Measurements from ENCODE around the gene FBXO30.
A peak's percentile ranks its signal among the peaks of the same experiment; 100 is the strongest.

The FBXO30 gene, protein sequence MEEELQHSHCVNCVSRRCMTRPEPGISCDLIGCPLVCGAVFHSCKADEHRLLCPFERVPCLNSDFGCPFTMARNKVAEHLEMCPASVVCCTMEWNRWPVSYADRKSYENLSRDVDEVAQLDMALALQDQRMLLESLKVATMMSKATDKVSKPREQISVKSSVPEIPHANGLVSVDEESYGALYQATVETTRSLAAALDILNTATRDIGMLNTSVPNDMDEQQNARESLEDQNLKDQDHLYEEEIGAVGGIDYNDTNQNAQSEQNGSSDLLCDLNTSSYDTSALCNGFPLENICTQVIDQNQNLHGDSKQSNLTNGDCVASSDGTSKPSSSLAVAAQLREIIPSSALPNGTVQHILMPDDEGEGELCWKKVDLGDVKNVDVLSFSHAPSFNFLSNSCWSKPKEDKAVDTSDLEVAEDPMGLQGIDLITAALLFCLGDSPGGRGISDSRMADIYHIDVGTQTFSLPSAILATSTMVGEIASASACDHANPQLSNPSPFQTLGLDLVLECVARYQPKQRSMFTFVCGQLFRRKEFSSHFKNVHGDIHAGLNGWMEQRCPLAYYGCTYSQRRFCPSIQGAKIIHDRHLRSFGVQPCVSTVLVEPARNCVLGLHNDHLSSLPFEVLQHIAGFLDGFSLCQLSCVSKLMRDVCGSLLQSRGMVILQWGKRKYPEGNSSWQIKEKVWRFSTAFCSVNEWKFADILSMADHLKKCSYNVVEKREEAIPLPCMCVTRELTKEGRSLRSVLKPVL

DNA sequence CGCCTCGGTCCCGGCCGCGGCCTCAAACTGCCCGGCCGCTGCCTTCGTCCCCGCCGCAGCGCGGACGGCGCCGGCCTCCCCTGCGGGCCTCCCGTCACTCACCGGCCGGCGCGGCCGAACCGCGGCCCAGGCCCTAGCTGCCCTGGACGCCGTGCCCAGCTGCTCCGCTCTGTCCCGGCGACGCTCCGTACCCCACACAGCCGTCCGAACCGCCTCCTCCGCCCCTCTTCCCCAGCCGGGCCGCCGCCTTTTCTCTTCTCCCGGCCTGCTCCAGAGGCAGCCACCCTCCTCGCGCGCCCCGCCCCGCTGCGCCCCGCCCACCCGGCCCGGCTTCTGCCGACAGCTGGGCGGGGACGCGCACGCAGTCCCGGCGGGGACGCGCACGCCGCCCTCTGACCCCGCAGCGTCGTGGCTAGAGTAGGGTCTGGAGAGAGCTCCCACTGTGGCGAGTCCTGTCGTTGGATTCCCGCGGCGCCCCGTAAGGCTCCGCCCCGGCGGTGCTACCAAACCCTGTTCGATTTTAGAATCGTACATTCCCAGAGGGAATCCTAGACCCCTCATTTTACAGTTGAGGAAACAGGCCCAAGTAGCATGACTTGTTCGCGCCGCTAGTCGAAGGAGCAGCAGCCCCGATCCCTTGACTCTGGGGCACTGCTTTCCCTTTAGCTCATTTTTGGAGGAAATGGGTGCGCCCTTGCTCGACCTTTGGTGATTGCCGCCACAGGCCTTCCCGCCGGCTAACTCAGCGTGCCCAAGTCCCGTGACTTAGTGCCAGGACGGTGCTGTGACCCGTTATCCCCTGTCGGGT, at the start of gene FBXO30:
Gene FBXO30 (minus strand): TSS at position 295 of the 808 bp plus-strand sequence. CDS start 8,390 bp downstream, outside the sequence.
- FAIRE-seq (peak; percentile 79), DNase-seq (ENCODE audit: insufficient read length, low spot score) (peak; percentile 70)

DNA sequence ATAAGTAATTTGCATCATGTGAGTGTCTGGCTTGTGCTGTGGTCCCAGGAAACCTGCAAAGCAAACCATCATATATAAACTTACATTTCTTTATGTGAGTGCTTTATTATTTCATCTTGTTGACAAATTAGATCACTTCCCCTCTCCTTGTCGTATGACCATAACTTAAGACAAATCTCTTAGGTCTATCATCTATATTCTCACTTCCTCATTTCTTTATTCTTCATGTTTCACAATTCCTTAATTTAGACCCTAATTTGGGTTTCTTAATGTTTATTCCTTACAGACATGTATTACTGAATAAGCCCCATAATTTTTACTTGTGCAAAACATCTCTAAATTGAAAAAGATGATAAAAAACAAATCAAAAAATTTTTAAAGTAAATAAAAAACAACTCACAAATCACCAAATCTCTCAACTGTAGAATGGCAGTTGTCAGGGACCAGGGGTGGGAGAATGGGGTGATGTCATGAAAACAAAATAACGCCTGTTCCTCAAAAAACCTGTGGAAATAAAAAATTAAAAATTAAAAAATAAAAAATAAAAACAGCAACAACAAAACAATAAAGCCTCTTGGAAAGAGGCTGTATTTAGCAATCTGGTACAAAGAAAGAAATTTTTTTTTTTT, 49.5 kb upstream of the FBXO30 start:
- no peak for DNase-seq (ENCODE audit: insufficient read length, low spot score)
- FAIRE-seq: peak; percentile 83

DNA sequence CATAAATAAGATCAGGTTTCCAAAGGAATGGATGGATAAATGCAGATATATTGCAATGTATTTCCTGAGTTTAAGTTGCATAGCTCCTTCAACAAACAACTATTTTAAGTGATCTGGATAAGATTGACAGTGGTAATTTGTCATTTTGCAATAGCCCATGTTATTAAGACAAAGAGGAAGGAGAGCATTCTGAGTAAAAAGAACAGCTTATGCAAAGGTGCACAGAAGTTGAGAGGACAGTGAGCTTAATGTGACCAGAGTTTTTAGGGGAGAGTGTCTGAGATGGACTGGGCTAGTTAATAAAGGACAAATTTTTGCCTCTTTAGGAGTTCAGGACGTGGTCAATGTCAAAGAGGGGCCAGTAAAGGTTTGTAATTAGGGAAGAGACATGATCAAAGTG, 48.8 kb upstream of the FBXO30 start:
- no peak for DNase-seq (ENCODE audit: insufficient read length, low spot score)
- FAIRE-seq: peak; percentile 77

DNA sequence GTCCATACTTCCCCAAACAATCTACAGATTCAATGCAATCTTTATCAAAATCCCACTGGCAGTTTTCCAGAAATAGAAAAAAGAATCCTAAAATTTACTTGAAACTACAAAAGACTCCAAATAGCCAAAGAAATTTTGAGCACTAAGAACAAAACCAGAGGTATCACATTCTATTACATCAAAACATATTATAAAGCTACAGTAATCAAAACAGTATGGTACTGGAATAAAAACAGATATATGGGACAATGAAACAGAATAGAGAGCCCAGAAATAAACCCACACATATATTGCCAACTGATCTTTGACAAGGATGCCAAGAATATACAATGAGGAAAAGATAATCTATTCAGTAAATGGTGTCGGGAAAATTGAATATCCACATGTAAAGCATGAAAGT, 46.0 kb upstream of the FBXO30 start:
- no peak for DNase-seq (ENCODE audit: insufficient read length, low spot score)
- peak; percentile 8 for FAIRE-seq

DNA sequence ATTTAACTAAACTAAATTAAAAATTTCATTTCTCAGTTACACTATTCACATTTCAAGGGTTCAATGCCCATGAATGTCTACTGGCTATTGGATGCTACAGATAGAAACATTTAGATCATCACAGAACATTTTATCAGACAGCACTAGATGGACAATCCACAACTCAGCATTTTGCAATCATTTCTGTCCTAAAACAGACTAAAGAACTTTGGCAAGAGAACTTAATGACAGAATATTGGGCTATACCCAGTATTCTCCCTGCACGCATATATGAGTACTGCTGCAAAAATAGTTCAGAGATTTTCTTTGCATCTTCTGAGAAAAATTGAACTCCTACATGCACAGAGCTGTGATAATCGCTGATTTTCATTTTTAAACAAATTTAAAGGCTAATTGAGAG, 36.1 kb upstream of the FBXO30 start:
- FAIRE-seq: no peak
- DNase-seq (ENCODE audit: insufficient read length, low spot score): no peak

DNA sequence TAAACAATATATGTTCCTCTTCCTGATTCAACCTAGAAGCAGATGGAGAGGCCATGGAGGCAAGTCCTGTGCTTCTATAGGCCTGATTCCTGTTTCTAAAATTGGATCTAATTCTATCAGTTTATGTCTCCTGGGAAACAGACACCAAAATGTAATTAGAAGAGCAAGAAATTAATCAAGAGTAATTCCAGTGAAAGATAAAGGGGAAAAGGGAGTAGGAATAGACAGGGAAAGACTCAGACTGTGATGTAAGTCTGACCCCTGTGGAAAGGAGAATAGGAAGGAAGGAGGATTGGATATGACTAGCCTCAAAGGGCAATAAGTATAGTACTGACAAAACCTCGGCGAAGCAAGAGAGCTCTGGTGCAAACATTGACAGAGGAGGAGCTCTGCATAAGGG, 33.9 kb upstream of the FBXO30 start:
- DNase-seq (ENCODE audit: insufficient read length, low spot score) (no peak), FAIRE-seq (no peak)

DNA sequence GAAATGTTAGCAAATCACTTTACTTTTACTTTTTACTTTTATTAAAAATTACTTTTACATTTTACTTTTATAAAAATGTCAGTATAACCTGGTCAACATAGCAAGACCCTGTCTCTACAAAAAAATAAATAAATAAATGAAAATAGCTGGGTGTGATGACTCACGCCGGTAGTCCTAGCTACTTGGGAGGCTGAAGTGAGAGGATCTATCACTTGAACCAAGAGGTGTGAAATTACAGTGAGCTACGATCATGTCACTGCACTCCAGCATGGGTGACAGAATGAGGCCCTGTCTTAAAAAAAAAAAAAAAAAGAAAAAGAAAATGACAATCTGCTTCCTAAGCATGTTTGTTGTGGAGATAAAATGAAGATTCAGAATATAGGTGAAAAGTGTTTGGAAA, 31.0 kb upstream of the FBXO30 start:
- no peak for DNase-seq (ENCODE audit: insufficient read length, low spot score)
- no peak for FAIRE-seq

DNA sequence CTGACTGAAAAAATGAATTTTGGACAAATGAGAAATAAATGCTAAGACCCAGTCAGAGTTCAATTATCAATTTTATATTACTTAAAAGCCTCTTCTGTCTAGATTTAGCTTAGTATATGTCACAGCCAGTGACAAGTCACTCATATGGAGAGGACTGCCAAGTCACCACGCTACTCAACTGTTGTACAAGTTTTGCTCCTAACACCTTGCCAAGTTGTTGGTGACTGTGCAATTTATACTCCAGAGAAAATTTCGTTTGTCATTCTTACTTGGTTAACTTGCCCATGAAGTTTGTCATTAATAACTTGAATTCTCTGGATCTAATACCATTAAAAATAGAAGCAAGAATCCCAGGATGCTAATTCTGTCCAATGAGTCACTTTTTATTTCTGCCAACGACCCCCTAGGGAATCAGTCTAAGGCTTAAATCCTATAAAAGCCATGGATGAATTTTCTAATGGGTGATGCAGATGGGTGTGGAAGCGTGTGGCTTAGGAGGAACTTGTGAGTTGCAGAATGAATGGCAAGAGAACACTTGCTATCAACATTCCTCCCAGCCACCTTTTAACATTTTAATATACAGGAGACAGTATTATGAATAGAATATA, 30.4 kb upstream of the FBXO30 start:
- no peak for FAIRE-seq
- DNase-seq (ENCODE audit: insufficient read length, low spot score): no peak

DNA sequence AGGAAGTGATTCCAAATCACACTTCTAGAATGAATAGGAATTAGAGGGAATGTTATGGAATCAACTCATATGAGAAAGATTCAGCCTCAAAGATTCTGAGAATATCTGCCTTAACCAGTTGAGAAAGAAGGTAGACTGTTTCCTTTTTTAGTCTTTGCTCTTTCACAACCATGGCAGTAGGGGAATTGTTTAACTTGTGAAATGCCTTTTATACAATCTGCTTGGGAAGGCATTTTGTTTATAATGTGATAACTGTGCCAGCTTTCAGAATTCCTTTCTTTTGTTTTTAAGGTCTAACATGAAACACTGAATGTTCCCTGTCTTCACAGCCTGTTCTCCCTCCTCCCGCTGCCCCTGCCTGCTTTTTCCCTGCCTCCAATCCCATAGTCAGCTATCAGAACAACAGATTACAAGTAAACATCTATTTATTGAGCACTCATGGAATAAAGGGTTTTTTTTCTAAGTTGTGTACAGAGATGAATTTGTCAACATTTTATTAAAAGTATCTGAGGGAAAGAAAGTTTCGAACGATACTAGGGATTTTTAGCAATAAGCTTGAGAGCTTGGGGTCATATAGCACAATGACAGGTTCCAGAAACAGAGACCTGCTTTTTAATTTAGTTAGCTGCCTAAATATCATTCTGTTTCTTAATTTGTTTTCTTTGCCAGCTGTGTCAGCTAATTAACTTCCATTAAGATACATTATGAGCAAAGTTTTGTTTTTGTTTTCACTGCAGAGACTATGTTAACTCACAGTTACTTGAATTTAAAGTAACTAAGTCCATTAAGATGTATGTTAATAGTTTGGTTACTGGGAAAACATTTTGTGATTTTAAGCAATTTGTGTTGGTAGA, 28.3 kb upstream of the FBXO30 start:
- DNase-seq (ENCODE audit: insufficient read length, low spot score) (no peak), FAIRE-seq (no peak)

DNA sequence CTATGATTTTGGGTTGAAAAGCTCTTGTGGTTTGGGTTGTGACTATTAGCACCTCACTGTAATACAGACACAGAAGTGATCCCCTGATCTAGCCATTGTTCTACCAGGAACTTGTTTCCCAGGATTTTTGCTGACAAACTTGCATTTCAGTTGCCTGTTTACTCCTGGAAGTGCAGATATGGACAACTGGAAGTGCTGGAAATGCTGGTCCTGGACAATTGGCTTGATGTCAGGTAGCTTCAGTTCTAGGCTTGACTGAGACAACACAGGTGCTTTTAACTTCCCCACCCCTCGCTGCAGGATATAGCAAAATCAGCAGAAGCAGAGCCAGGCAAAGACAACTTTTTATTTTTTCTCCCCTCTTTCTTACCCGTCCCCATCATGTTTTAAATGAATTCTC, 27.1 kb upstream of the FBXO30 start:
- DNase-seq (ENCODE audit: insufficient read length, low spot score) (no peak), FAIRE-seq (no peak)

DNA sequence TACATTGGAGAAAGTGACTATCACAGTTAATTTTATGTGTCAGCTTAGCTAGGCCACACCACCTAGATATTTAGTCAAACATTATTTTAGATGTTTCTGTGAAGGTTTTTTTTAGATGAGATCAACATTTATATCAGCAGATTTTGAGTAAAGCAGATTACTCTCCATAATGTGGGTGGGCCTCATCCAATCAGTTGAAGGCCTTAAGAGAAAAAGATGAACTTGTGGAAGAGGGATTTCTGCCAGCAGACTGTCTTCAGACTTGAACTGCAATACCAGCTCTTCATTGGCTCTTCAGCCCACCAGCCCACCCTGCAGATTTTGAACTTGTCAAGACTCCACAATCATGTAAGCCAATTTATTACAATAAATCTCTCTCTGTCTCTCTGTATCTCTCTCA, 25.1 kb upstream of the FBXO30 start:
- no peak for FAIRE-seq
- DNase-seq (ENCODE audit: insufficient read length, low spot score): no peak

DNA sequence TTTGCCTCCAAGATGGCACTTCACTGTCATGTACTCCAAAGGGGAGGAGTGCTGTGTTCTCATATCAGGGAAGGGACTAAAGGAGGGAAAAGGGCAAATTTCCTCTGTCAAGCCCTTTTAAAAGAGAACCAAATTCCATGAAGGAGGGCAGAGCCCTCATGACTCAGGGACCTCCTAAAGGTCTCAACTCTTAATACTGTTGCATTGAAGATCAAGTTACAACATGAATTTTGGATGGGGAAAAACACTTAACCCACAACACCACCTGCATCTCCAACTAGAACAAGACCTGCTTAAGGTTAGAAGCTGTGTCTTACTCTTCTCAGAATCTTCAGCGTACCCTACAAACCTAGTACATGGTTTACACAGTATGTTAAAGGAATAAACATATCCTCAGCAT, 23.7 kb upstream of the FBXO30 start:
- no peak for DNase-seq (ENCODE audit: insufficient read length, low spot score)
- FAIRE-seq: no peak

DNA sequence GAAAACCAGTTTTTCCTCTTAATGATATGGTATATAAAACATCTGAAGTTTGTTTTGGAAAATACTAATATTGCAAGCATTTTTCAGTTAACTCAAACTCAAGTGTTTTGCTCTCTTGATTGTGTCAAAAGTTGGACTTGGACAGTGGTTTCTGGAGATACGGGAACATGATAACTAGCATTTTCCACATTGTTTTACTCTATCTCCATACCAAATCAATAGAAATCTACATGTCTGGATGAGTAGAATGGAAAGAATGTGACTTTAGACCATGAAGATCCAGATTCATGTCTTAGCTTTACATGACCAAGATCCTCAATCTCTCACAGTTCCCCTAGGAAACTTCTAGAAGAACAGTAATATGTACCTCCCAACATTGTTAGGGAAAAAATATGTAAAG, 22.2 kb upstream of the FBXO30 start:
- FAIRE-seq (no peak), DNase-seq (ENCODE audit: insufficient read length, low spot score) (no peak)

DNA sequence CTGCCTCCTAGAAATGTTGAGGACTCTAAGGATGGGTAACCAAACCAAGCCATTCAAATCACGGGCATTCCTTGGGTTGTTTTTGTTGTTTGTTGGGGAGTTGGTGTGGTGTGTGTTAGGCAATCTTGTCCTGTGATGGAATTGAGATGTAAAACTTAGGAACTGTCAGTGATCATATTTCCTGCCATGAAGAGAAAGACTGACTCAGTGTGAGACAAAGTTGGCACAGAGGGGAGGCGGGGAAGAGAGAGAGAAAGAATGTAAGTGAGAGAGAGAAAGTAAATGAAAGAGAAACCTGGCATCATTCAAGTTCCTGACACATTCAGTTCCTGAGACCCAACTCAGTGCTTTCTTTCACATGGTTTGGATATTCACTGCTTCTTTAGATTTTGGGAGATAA, 21.6 kb upstream of the FBXO30 start:
- DNase-seq (ENCODE audit: insufficient read length, low spot score) (no peak), FAIRE-seq (no peak)

DNA sequence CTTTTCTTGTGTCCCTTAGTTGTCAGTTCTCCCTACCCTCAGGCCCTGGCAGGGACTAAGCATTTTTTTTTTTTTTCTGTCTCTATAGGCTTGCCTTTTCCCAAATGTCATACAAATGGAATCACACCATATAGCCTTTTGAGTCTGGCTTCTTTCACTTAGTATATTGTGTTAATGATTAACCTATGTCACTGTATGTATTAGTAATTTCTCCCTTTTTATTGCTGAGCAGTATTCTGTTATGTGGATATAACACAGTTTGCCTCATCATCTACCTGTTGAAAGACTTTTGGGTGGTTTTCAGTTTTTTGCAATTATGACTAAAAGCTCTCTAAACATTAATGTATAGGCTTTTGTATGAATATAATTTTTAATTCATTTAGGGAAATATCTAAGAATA, 16.0 kb upstream of the FBXO30 start:
- no peak for DNase-seq (ENCODE audit: insufficient read length, low spot score)
- no peak for FAIRE-seq

DNA sequence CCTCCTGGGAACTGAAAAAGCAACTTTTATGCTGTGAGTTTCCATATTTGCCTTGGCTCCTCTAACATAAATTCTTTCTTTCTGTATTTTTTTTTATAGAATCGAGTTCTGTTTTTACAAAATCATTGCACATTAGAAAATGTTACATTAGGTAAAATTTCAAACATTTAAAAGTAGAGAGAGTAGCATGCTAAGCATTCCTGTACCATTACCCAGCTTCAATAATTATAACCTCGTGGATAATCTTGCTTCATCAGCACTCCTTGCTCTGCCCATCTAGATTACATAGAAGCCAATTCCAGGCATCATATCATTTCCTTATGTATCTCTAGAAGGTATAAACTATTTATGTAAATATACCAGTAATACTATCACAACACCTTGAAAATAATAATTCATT, 15.4 kb upstream of the FBXO30 start:
- FAIRE-seq: no peak

DNA sequence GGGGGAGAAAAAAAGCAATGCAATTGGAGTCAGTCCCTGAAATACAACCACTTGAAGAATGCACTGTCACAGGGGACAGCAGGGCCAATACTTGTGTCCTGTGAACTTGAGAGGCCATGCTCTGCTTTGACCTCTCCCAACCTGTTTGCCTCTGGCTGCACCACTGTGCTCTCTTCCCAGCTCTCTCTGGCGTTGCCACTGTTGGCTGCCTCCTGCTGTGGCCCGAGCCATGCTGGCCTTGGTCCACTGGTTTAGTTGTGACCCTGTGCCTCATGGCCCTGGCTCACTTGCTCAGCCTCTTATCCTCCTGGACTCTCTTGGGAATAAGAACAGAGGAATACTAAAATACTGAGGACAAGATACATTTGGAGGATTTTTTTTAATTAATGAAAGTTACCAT, 14.5 kb upstream of the FBXO30 start:
- no peak for FAIRE-seq

More for the DNA sequence above, 15.4 kb upstream of the FBXO30 start:
- DNase-seq (ENCODE audit: insufficient read length, low spot score): no peak

DNA sequence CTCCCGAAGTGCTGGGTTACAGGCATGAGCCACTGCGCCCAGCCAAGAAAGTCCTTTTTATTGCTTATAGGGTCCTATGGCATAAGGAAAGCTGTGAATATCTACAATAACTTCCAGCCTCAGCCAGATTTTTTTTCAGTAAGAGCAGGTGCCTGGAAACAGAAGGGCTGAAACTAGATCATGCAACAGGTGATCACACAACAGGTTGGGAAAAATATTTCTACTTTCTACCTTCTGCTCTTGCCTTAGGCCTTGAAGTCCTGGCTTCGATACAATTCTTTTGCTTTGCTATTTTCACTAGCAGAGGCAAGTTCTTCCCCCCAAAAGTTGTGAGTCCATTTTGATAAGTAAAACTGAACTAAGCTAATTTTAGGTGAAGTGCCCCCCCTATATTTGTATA, 9.7 kb upstream of the FBXO30 start:
- FAIRE-seq (no peak), DNase-seq (ENCODE audit: insufficient read length, low spot score) (no peak)

More for the DNA sequence above, 14.5 kb upstream of the FBXO30 start:
- DNase-seq (ENCODE audit: insufficient read length, low spot score): no peak

DNA sequence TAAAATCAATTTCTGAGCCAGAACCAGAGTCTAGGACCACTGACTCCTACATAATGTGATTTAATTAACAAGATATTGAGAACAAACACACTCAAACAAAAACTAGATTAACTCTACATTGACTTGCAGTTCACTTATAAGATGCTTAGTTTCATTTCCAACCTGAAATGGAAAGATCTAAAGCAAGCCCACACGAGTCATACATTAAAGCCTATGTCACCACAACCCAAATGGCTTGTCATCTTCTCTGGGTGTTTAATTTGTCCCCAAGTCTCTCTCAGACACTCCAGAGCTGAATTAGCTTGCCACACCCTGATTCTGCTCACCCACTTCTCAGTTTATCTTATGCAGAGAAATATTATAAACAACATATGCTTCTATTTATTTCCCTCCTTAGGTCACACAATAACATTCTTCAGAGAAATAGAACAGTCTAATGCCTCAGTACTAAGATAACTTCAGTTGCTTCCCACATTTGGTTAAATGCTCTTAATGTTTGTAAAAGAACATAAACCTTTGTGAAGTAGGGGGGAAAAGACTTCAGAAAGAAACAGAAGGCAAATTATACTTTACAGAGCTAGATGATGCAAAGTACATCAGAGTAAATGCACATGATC, 8.8 kb upstream of the FBXO30 start:
- DNase-seq (ENCODE audit: insufficient read length, low spot score) (no peak), FAIRE-seq (no peak)

Data from GM19239 (cell line).